ENCODE results near the gene ABCA1. TPM values are rescaled to one million over a fixed set of nuclear protein-coding genes. Genes with fewer than 3 reads are reported as not detected.

ABCA1 gene
- total RNA-seq, 1 experiment from 2014 or later = 2.3 TPM

GRCh38 chr9:104740621-104741020, 187.3 kb downstream of the ABCA1 start:
- DNase-seq = peak; percentile 81
- Histone ChIP-seq H3F3A (ENCODE audit: low read length, unreplicated experiment) (peaks cover 9% of the 10 kb centered on the region), H2AFZ (ENCODE audit: low read length) (peak overlapping the region; percentile 71), H3K4me3 (ENCODE audit: low read length) (peak overlapping the region; percentile 55), H3K27ac (ENCODE audit: low read length) (peak overlapping the region; percentile 75), H3K27me3 (ENCODE audit: low read length) (no peaks in the 10 kb centered on the region), H3K36me3 (ENCODE audit: low read depth, low read length) (no peaks in the 10 kb centered on the region), H4K20me1 (ENCODE audit: low read length) (no peaks in the 10 kb centered on the region), H3K4me2 (ENCODE audit: low read length) (peak overlapping the region; percentile 77), H3K9ac (ENCODE audit: low read length) (peak overlapping the region; percentile 34; the same call in 1 of the 2 replicates), H3K9me3 (ENCODE audit: low read length) (no peaks in the 10 kb centered on the region), H3K79me2 (ENCODE audit: low read length) (no peaks in the 10 kb centered on the region), H3K9me2 (replicated peaks; ENCODE audit: low read length) (no peaks in the 10 kb centered on the region), H3K4me1 (ENCODE audit: insufficient read depth, low read length) (peaks cover 13% of the 10 kb centered on the region)
- POLR2A ChIA-PET (ENCODE audit: unreplicated experiment) = no interaction called here
- intact Hi-C loops (cut with micrococcal nuclease) = loop anchor here (5.0 kb wide), 3 partner anchors 353 to 1343 kb away; partner anchors contain the start of gene SMC2
- peak; percentile 71 for ATAC-seq
- TF ChIP-seq EZH2phosphoT487 (IDR thresholded peaks at IDR 0.05; ENCODE audit: borderline replicate concordance, low read length) (no peak), CTCF (conservative IDR thresholded peaks at IDR 0.05; ENCODE audit: low read depth, low read length) (no peak), EZH2 (IDR thresholded peaks at IDR 0.05; ENCODE audit: low read length, unreplicated experiment) (no peak)
- BruUV-seq (replicated peaks) = no TSS peak
- CTCF ChIA-PET = no interaction called here

- no peak for TF ChIP-seq CTCF (conservative IDR thresholded peaks at IDR 0.05; ENCODE audit: low read depth, low read length)
- TF ChIP-seq EZH2 (IDR thresholded peaks at IDR 0.05; ENCODE audit: low read length, unreplicated experiment) = no peak
- no peak for TF ChIP-seq EZH2phosphoT487 (IDR thresholded peaks at IDR 0.05; ENCODE audit: borderline replicate concordance, low read length)
- no peak for ATAC-seq
- Histone ChIP-seq H3K9me2 (replicated peaks; ENCODE audit: low read length) (no peaks in the 10 kb centered on the region), H3K4me2 (ENCODE audit: low read length) (no peak overlapping the region), H3K36me3 (ENCODE audit: low read depth, low read length) (no peaks in the 10 kb centered on the region), H3F3A (ENCODE audit: low read length, unreplicated experiment) (peaks cover 9% of the 10 kb centered on the region), H2AFZ (ENCODE audit: low read length) (no peak overlapping the region), H3K4me3 (ENCODE audit: low read length) (no peak overlapping the region), H3K27ac (ENCODE audit: low read length) (no peak overlapping the region), H3K9ac (ENCODE audit: low read length) (no peak overlapping the region), H3K79me2 (ENCODE audit: low read length) (no peaks in the 10 kb centered on the region), H4K20me1 (ENCODE audit: low read length) (no peaks in the 10 kb centered on the region), H3K27me3 (ENCODE audit: low read length) (no peaks in the 10 kb centered on the region), H3K4me1 (ENCODE audit: insufficient read depth, low read length) (peaks cover 13% of the 10 kb centered on the region), H3K9me3 (ENCODE audit: low read length) (no peaks in the 10 kb centered on the region)
- BruUV-seq (replicated peaks) = no TSS peak
- DNase-seq = no peak
- ChIA-PET CTCF (no interaction called here), POLR2A (ENCODE audit: unreplicated experiment) (no interaction called here)
- intact Hi-C loops (cut with micrococcal nuclease) = no loop called here
Measured at GRCh38 chr9:104738452-104738851, 189.5 kb downstream of the ABCA1 start.

Other genes with a start within 250 kb of the ABCA1 start
- not detected in 2 replicates for gene OR13D1, start 233.6 kb downstream of the ABCA1 start, total RNA-seq (2014; rRNA removed)
- 8.6 and 9.1 TPM in 2 replicates for gene NIPSNAP3A, start 180.5 kb downstream of the ABCA1 start, total RNA-seq (2014; rRNA removed)
- gene NIPSNAP3B, start 164.0 kb downstream of the ABCA1 start, total RNA-seq (2014; rRNA removed) = 0.26 and 0.58 TPM in 2 replicates

Data from PC-3 (cell line).